Progenitor cell of endocrine pancreas (in vitro differentiated cells): ENCODE results near the gene P2RY8. TPM values are rescaled to one million over a fixed set of nuclear protein-coding genes. Genes with fewer than 3 reads are reported as not detected.

ENCODE experiments used
- DNase-seq: peaks from one replicate; pipeline ENCODE4 v3.0.0; 2021; ENCODE audit warnings: low spot score; ENCODE audit not compliant: unreplicated experiment
- H3K27ac Mint-ChIP-seq: 2 replicates; pipeline ENCODE4 v1.8.0; 2021; ENCODE audit warnings: mild to moderate bottlenecking, moderate library complexity, mixed read lengths
- H3K27me3 Mint-ChIP-seq: 2 replicates; pipeline ENCODE4 v1.8.0; 2021; ENCODE audit warnings: mixed read lengths
- H3K36me3 Mint-ChIP-seq: 2 replicates; pipeline ENCODE4 v1.8.0; 2022; ENCODE audit warnings: mixed read lengths; ENCODE audit not compliant: insufficient read depth
- H3K4me1 Mint-ChIP-seq: 2 replicates; pipeline ENCODE4 v1.8.0; 2021; ENCODE audit warnings: low read depth, mixed read lengths
- H3K4me3 Mint-ChIP-seq: 2 replicates; pipeline ENCODE4 v1.8.0; 2021; ENCODE audit warnings: low read depth, mild to moderate bottlenecking, moderate library complexity, mixed read lengths
- H3K9me3 Mint-ChIP-seq: 2 replicates; pipeline ENCODE4 v1.8.0; 2021; ENCODE audit warnings: low read depth, mixed read lengths
- CTCF ChIP-seq: fragments of 200-600 bp; sonication (generic); IDR thresholded peaks from one replicate; pipeline ENCODE4 v1.5.0; 2021; ENCODE audit warnings: antibody characterized with exemption, mild to moderate bottlenecking; ENCODE audit not compliant: unreplicated experiment
- total RNA-seq: library from RNA; stranded (reverse); gene quantifications from 2 replicates; pipeline ENCODE4 v1.2.1, GENCODE V29; 2021

P2RY8 gene
- total RNA-seq, 1 donor from 2014 or later, result not detected

DNA sequence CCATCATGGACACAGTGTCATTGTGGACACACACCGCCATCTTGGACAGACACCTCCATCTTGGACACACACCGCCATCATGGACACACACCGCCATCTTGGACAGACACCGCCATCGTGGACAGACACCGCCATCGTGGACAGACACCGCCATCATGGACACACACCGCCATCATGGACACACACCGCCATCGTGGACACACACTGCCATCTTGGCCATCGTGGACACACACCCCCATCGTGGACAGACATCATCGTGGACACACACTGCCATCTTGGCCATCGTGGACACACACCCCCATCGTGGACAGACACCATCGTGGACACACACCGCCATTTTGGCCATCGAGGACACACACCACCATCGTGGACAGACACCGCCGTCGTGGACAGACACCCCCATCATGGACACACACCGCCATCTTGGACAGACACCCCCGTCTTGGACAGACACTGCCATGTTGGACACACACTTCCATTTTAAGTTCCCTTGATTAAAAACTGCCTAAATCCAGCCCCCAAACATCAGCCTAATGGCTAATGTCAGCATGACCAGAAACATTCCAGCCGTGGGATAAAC lies 93.4 kb downstream of the P2RY8 start:
- no peak overlapping the region for H3K27ac Mint-ChIP-seq

DNA sequence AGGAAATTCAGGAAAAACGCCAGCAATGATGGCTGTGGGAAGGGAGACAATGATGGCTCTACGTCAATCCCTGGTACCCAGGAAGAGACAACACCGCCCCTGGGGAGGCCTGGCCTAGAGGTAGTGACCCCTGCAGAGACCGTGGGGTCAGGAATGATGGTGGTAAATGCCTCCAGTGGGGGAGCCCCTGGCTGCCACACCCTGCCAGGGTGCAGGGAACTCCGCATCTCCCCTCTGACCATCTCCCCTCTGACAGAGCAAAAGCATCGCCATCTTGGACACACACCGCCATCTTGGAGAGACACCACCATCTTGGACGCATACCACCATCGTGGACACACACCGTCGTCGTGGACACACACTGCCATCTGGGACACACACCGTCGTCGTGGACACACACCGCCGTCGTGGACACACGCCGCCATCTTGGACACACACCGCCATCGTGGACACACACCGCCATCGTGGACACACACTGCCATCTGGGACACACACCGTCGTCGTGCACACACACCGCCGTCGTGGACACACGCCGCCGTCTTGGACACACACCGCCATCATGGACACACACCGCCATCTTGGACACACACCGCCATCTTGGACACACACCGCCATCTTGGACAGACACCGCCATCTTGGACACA lies 94.1 kb downstream of the P2RY8 start:
- no peak for DNase-seq
- peaks cover 34% of the 10 kb centered on the region for H3K9me3 Mint-ChIP-seq
- H3K4me3 Mint-ChIP-seq, result no peak overlapping the region
- no peaks in the 10 kb centered on the region for H3K4me1 Mint-ChIP-seq
- no peak overlapping the region for H3K27ac Mint-ChIP-seq
- TF ChIP-seq CTCF, result no peak
- no peaks in the 10 kb centered on the region for H3K27me3 Mint-ChIP-seq
- H3K36me3 Mint-ChIP-seq, result peaks cover 51% of the 10 kb centered on the region

More for the DNA sequence above, 93.4 kb downstream of the P2RY8 start:
- no peaks in the 10 kb centered on the region for H3K27me3 Mint-ChIP-seq
- peaks cover 54% of the 10 kb centered on the region for H3K36me3 Mint-ChIP-seq
- no peak for TF ChIP-seq CTCF
- peaks cover 41% of the 10 kb centered on the region for H3K9me3 Mint-ChIP-seq
- DNase-seq, result no peak
- no peaks in the 10 kb centered on the region for H3K4me1 Mint-ChIP-seq
- no peak overlapping the region for H3K4me3 Mint-ChIP-seq

DNA sequence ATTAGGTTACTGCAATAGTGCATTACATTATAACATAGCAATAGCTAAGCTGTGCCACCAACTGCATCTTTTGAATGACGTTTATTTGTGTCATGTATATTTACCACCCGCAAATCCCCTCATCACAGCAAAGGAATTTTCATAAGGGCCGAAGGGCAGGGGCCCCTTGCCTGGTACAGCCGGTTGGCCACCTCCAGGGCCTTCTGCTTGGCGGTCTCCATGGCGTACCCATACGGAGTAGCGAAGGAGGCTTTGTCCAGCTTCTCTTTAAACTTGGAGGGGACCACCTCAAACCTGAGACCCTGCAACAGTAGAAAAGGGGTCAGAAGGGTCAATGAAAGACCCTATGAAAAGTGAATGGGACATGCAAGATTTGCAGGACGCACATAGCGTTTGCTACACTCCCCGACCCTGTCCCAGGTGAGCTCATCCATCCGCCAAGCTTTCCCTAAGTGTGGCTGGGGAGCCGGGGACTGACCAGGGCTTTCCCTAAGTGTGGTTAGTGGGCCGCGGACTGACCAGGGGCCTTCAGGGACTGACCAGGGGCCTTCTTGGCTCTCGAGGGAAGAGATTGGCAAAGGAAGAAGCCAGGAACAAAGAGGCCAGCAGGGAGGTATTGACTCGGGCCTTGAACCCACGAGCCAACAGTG lies 94.8 kb downstream of the P2RY8 start:
- no peaks in the 10 kb centered on the region for H3K4me1 Mint-ChIP-seq
- H3K36me3 Mint-ChIP-seq, result peaks cover 52% of the 10 kb centered on the region
- H3K9me3 Mint-ChIP-seq, result peaks cover 27% of the 10 kb centered on the region
- no peak for DNase-seq
- H3K27me3 Mint-ChIP-seq, result no peaks in the 10 kb centered on the region
- H3K4me3 Mint-ChIP-seq, result no peak overlapping the region
- no peak overlapping the region for H3K27ac Mint-ChIP-seq
- no peak for TF ChIP-seq CTCF

DNA sequence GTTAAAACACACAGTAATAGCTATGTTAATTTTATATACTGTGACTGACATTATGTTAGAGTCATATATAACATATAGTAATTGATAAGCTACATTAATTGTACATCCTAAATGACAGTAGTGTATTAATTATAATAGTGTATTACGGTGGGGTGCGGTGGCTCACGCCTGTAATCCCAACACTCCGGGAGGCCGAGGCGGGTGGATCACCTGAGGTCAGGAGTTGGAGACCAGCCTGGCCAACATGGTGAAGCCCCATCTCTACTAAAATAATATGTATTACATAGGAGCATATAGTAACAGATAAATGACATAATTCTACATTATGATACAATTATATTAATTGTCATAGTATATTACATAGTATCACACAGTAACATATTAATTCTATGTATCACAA lies 96.5 kb downstream of the P2RY8 start:
- Mint-ChIP-seq H3K4me3 (no peak overlapping the region), H3K4me1 (no peaks in the 10 kb centered on the region), H3K9me3 (peaks cover 17% of the 10 kb centered on the region), H3K36me3 (peaks cover 50% of the 10 kb centered on the region), H3K27me3 (no peaks in the 10 kb centered on the region), H3K27ac (no peak overlapping the region)
- DNase-seq, result no peak
- no peak for TF ChIP-seq CTCF

GRCh38 chrX:1435241-1435895 lies 101.6 kb downstream of the P2RY8 start:
- Mint-ChIP-seq H3K36me3 (peaks cover 30% of the 10 kb centered on the region), H3K27me3 (no peaks in the 10 kb centered on the region), H3K4me1 (no peaks in the 10 kb centered on the region), H3K27ac (no peak overlapping the region), H3K9me3 (no peaks in the 10 kb centered on the region), H3K4me3 (no peak overlapping the region)
- no peak for DNase-seq
- no peak for TF ChIP-seq CTCF
